ENCODE results near the gene STX10. TPM values are rescaled to one million over a fixed set of nuclear protein-coding genes. Genes with fewer than 3 reads are reported as not detected.

The STX10 gene
- total RNA-seq, 5 donors from 2014 or later (not counting 1 experiment from before 2014, with no cell fraction given) = 43.8 to 89.6 (median 67.3) TPM

GRCh38 chr19:13159713-13160112 is 9.5 kb upstream of the STX10 start:
- Histone ChIP-seq H3K27ac (ENCODE audit: low read length) (no peak overlapping the region), H3K4me1 (ENCODE audit: control insufficient read depth in 1 of 2, extremely low read depth in 1 of 2, insufficient read depth in 2 of 2, low read length in 2 of 2) (peaks cover 39 to 86% of the 10 kb centered on the region in 2 experiments), H3K27me3 (replicated peaks in 1 of 2; ENCODE audit: control insufficient read depth in 2 of 2, extremely low read depth in 1 of 2, insufficient read depth in 2 of 2, low read length in 1 of 2) (no peaks in the 10 kb centered on the region), H3K36me3 (ENCODE audit: control insufficient read depth in 2 of 2, extremely low read depth in 1 of 2, insufficient read depth in 1 of 2, low read length in 1 of 2) (no peaks in the 10 kb centered on the region), H3K9me3 (no peaks in the 10 kb centered on the region), H3K4me3 (ENCODE audit: control insufficient read depth in 1 of 2, extremely low read depth in 1 of 2, low read length in 1 of 2) (no peak overlapping the region)
- Mint-ChIP-seq H3K9me3 (no peaks in the 10 kb centered on the region), H3K4me3 (peak overlapping the region in 1 of 3 donors; percentile 58), H3K27me3 (no peaks in the 10 kb centered on the region), H3K27ac (peak overlapping the region; percentile 90 to 97), H3K4me1 (peaks cover 64 to 75% (median 68%) of the 10 kb centered on the region in 3 donors), H3K36me3 (peaks cover 3% of the 10 kb centered on the region)
- POLR2A ChIA-PET = no interaction called here
- DNase-seq (no peak), ATAC-seq (replicated peaks in 1 of 4) (no peak)
- no CpG with 5 or more reads among the region's 3 CpGs for WGBS (ENCODE audit: insufficient coverage)
- CTCF ChIA-PET = no interaction called here

GRCh38 chr19:13155472-13156359 is 5.5 kb upstream of the STX10 start:
- CTCF ChIA-PET = interaction anchor here in 1 of 2 donors (0.7 to 1.7 kb wide), 5 partner anchors 7 to 39 kb away, joined by 3 to 6 read pairs (median 5); no protein-coding TSS in a partner anchor
- Histone ChIP-seq H3K9me3 (no peaks in the 10 kb centered on the region), H3K36me3 (ENCODE audit: control insufficient read depth in 2 of 2, extremely low read depth in 1 of 2, insufficient read depth in 1 of 2, low read length in 1 of 2) (peaks cover 3 to 8% of the 10 kb centered on the region in 2 donors), H3K4me3 (ENCODE audit: control insufficient read depth in 1 of 2, extremely low read depth in 1 of 2, low read length in 1 of 2) (peak overlapping the region; percentile 99 to 100), H3K4me1 (ENCODE audit: control insufficient read depth in 1 of 2, extremely low read depth in 1 of 2, insufficient read depth in 2 of 2, low read length in 2 of 2) (peaks cover 22 to 62% of the 10 kb centered on the region in 2 experiments), H3K27me3 (replicated peaks in 1 of 2; ENCODE audit: control insufficient read depth in 2 of 2, extremely low read depth in 1 of 2, insufficient read depth in 2 of 2, low read length in 1 of 2) (no peaks in the 10 kb centered on the region), H3K27ac (ENCODE audit: low read length) (peak overlapping the region; percentile 86)
- peak overlapping the region; percentile 98 to 99 (median 99) for H3K4me3 Mint-ChIP-seq
- POLR2A ChIA-PET = interaction anchor here in 1 of 2 donors (0.6 to 1.1 kb wide), 5 partner anchors 12 to 1317 kb away, joined by 3 to 6 read pairs (median 4); partner anchors contain the start of gene JUNB
- no peaks in the 10 kb centered on the region for H3K9me3 Mint-ChIP-seq
- H3K27ac Mint-ChIP-seq = peak overlapping the region; percentile 97 to 99
- 0% methylated on average over 25 of the region's 55 CpGs for WGBS (ENCODE audit: insufficient coverage)
- H3K27me3 Mint-ChIP-seq = peaks cover 0 to 2% of the 10 kb centered on the region in 2 donors
- peak; percentile 56 to 87 (median 73) for DNase-seq
- ATAC-seq (replicated peaks in 1 of 4) = peak; percentile 13 to 36 (median 22)
- peaks cover 38 to 59% (median 48%) of the 10 kb centered on the region in 3 donors for H3K4me1 Mint-ChIP-seq
- peaks cover 18% of the 10 kb centered on the region for H3K36me3 Mint-ChIP-seq

- peak in 1 of 4 experiments; percentile 4 for ATAC-seq (replicated peaks in 1 of 4)
- ChIA-PET POLR2A (interaction anchor here in 1 of 2 donors (0.6 to 1.1 kb wide), 6 partner anchors 12 to 1318 kb away, joined by 3 to 6 read pairs (median 4); partner anchors contain the start of gene JUNB), CTCF (interaction anchor here in 1 of 2 donors (0.7 to 1.7 kb wide), 5 partner anchors 8 to 40 kb away, joined by 3 to 6 read pairs (median 5); no protein-coding TSS in a partner anchor)
- H3K27ac Mint-ChIP-seq = peak overlapping the region; percentile 96 to 99
- Histone ChIP-seq H3K9me3 (no peaks in the 10 kb centered on the region), H3K27me3 (replicated peaks in 1 of 2; ENCODE audit: control insufficient read depth in 2 of 2, extremely low read depth in 1 of 2, insufficient read depth in 2 of 2, low read length in 1 of 2) (no peaks in the 10 kb centered on the region), H3K4me1 (ENCODE audit: control insufficient read depth in 1 of 2, extremely low read depth in 1 of 2, insufficient read depth in 2 of 2, low read length in 2 of 2) (peaks cover 18 to 60% of the 10 kb centered on the region in 2 experiments), H3K4me3 (ENCODE audit: control insufficient read depth in 1 of 2, extremely low read depth in 1 of 2, low read length in 1 of 2) (peak overlapping the region; percentile 99 to 100), H3K36me3 (ENCODE audit: control insufficient read depth in 2 of 2, extremely low read depth in 1 of 2, insufficient read depth in 1 of 2, low read length in 1 of 2) (peaks cover 3 to 8% of the 10 kb centered on the region in 2 donors), H3K27ac (ENCODE audit: low read length) (peak overlapping the region; percentile 86)
- peak; percentile 54 to 89 (median 74) for DNase-seq
- peaks cover 33 to 62% (median 47%) of the 10 kb centered on the region in 3 donors for H3K4me1 Mint-ChIP-seq
- no peaks in the 10 kb centered on the region for H3K9me3 Mint-ChIP-seq
- WGBS (ENCODE audit: insufficient coverage) = 0% methylated on average over 17 of the region's 24 CpGs
- peaks cover 18% of the 10 kb centered on the region for H3K36me3 Mint-ChIP-seq
- H3K27me3 Mint-ChIP-seq = peaks cover 0 to 2% of the 10 kb centered on the region in 2 donors
- H3K4me3 Mint-ChIP-seq = peak overlapping the region; percentile 98 to 99 (median 99)
Observed at GRCh38 chr19:13154911-13155471, 4.8 kb upstream of the STX10 start.

GRCh38 chr19:13154241-13154778 is 4.1 kb upstream of the STX10 start:
- H3K9me3 ChIP-seq = no peaks in the 10 kb centered on the region
- peak overlapping the region; percentile 86 for H3K27ac ChIP-seq (ENCODE audit: low read length)
- POLR2A ChIA-PET = interaction anchor here (0.6 to 1.1 kb wide), 4 partner anchors 13 to 692 kb away, joined by 3 to 6 read pairs (median 4); no protein-coding TSS in a partner anchor
- peaks cover 0 to 2% of the 10 kb centered on the region in 2 donors for H3K27me3 Mint-ChIP-seq
- ATAC-seq (replicated peaks in 1 of 4) (no peak), DNase-seq (peak in 23 of 35 experiments; percentile 14 to 66 (median 37))
- peaks cover 34 to 59% (median 45%) of the 10 kb centered on the region in 3 donors for H3K4me1 Mint-ChIP-seq
- peaks cover 14 to 63% of the 10 kb centered on the region in 2 experiments for H3K4me1 ChIP-seq (ENCODE audit: control insufficient read depth in 1 of 2, extremely low read depth in 1 of 2, insufficient read depth in 2 of 2, low read length in 2 of 2)
- CTCF ChIA-PET = interaction anchor here in 1 of 2 donors (1.0 to 1.7 kb wide), 2 partner anchors 9 to 13 kb away, joined by 6 read pairs; no protein-coding TSS in a partner anchor
- peak overlapping the region; percentile 98 to 99 (median 99) for H3K4me3 Mint-ChIP-seq
- peaks cover 3 to 8% of the 10 kb centered on the region in 2 donors for H3K36me3 ChIP-seq (ENCODE audit: control insufficient read depth in 2 of 2, extremely low read depth in 1 of 2, insufficient read depth in 1 of 2, low read length in 1 of 2)
- H3K4me3 ChIP-seq (ENCODE audit: control insufficient read depth in 1 of 2, extremely low read depth in 1 of 2, low read length in 1 of 2) = peak overlapping the region; percentile 99 to 100
- peak overlapping the region; percentile 96 to 99 for H3K27ac Mint-ChIP-seq
- no peaks in the 10 kb centered on the region for H3K27me3 ChIP-seq (replicated peaks in 1 of 2; ENCODE audit: control insufficient read depth in 2 of 2, extremely low read depth in 1 of 2, insufficient read depth in 2 of 2, low read length in 1 of 2)
- WGBS (ENCODE audit: insufficient coverage) = no CpG with 5 or more reads among the region's 21 CpGs
- H3K9me3 Mint-ChIP-seq = no peaks in the 10 kb centered on the region
- H3K36me3 Mint-ChIP-seq = peaks cover 18% of the 10 kb centered on the region

GRCh38 chr19:13153569-13154240 is 3.5 kb upstream of the STX10 start:
- WGBS (ENCODE audit: insufficient coverage) = under 1% methylated on average over 62 of the region's 69 CpGs
- peaks cover 12 to 69% of the 10 kb centered on the region in 2 experiments for H3K4me1 ChIP-seq (ENCODE audit: control insufficient read depth in 1 of 2, extremely low read depth in 1 of 2, insufficient read depth in 2 of 2, low read length in 2 of 2)
- H3K36me3 Mint-ChIP-seq = peaks cover 18% of the 10 kb centered on the region
- H3K9me3 Mint-ChIP-seq = no peaks in the 10 kb centered on the region
- peak overlapping the region; percentile 98 to 99 (median 99) for H3K4me3 Mint-ChIP-seq
- peaks cover 3 to 8% of the 10 kb centered on the region in 2 donors for H3K36me3 ChIP-seq (ENCODE audit: control insufficient read depth in 2 of 2, extremely low read depth in 1 of 2, insufficient read depth in 1 of 2, low read length in 1 of 2)
- no peaks in the 10 kb centered on the region for H3K27me3 ChIP-seq (replicated peaks in 1 of 2; ENCODE audit: control insufficient read depth in 2 of 2, extremely low read depth in 1 of 2, insufficient read depth in 2 of 2, low read length in 1 of 2)
- POLR2A ChIA-PET = interaction anchor here in 1 of 2 donors (0.6 kb wide), 1 partner anchor 9 kb away, joined by 3 read pairs; no protein-coding TSS in a partner anchor
- peak overlapping the region; percentile 99 to 100 for H3K4me3 ChIP-seq (ENCODE audit: control insufficient read depth in 1 of 2, extremely low read depth in 1 of 2, low read length in 1 of 2)
- H3K9me3 ChIP-seq = no peaks in the 10 kb centered on the region
- H3K27ac Mint-ChIP-seq = peak overlapping the region; percentile 96 to 99
- H3K27me3 Mint-ChIP-seq = peaks cover 0 to 2% of the 10 kb centered on the region in 2 donors
- peak overlapping the region; percentile 86 for H3K27ac ChIP-seq (ENCODE audit: low read length)
- no peak for ATAC-seq (replicated peaks in 1 of 4)
- peaks cover 39 to 64% (median 49%) of the 10 kb centered on the region in 3 donors for H3K4me1 Mint-ChIP-seq
- CTCF ChIA-PET = interaction anchor here in 1 of 2 donors (1.7 kb wide), 1 partner anchor 9 kb away, joined by 6 read pairs; no protein-coding TSS in a partner anchor
- peak in 5 of 35 experiments; percentile 14 to 30 (median 24) for DNase-seq
